NCI-H1436 (cell line): Measurements from ENCODE around the gene IL17C.

Experiments
- DNase-seq: peaks from one replicate; lab custom pipeline; 2025; lab: John Stamatoyannopoulos, UW

IL17C gene

GRCh38 chr16:88610080-88610479 lies 28.3 kb upstream of the IL17C start:
- no peak for DNase-seq

GRCh38 chr16:88610909-88611812 lies 27.2 kb upstream of the IL17C start:
- DNase-seq = no peak

DNA sequence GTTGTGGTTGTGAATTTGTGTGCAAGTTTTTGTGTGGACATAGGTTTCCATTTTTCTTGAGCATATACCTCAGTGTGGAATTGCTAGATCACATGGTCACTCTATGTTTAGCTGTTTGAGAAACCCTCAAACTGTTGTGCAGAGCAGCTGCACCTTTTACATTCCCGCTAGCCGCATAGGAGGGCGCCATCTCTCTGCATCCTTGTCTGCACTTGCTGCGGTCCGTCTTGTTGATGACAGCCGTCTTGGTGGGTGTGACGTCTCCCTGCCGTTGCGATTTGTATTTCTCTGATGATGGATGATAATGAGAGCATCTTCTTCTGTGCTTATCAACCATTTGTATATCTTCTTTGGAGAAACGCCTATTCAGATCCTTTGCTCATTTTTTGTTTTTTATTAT lies 25.1 kb upstream of the IL17C start:
- DNase-seq = no peak

DNA sequence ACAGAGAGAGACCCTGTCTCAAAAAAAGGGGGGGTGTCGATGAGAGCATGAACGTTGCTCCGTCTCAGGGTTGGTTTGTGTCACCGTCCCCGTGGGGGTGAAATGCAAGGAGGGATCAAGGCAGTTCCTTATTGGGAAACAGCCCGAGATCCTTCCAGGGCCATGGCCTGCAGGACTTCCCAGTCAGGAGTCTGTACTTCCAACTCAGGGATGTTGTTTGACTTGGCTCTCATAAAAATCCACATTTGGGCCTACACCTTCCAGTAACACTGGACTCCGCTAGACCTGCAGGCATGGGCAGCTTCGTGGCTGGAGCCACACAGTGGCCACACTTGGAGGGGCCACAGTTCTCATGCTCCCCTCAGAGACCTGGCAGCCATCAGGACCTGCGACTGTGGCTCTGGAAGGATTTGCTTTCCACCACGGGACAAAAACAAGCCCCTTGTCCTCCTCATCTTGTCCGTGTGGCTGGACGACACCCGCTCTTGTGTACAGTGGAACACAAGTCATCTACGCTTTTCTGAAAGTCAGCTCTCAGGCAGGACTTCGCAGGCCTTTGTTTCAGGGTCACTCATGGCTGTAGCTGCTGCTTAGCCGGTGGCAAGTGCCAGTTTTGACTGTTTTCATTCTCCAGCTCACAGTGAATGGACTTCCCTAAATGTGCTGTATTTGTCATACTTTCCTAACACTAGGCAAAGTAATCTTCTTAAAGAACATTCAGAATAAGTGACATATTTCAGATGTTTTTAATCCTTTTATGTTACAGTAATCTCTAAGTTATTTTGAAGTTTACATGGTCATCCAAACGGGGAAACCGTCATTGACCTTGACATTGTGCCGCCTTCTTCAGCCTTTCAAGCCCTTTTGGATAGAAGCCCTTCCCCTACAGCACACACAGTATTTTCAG lies 24.2 kb upstream of the IL17C start:
- DNase-seq = no peak

DNA sequence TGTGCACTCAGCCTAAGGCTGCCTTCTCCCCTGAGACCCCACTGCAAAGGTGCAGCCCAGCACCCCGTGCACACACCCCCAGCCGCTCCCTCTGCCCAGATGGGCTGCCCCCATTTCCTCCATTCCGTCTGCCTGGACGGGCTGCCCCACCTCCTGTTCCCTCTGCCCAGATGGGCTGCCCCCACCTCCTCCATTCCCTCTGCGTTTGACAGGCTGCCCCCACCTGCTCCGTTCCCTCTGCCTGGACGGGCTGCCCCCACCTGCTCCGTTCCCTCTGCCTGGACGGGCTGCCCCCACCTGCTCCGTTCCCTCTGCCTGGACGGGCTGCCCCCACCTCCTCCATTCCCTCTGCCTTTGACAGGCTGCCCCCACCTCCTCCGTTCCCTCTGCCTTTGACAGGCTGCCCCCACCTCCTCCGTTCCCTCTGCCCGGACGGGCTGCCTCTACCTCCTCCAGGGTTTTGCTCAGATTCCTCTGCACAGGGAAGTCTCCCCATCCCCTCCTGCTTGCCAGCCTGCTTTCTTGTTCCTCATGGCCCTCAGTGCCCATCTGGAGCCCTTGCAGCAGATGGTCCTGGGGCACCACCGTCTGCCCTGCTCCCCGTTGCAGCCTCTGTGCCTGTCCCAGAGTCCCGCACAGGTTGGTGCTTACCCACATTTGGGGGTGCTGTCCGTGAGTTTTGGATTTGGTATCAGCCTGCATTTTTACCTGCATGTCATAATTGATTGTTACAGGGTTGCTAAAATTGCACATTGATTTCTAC lies 23.4 kb upstream of the IL17C start:
- DNase-seq = no peak

DNA sequence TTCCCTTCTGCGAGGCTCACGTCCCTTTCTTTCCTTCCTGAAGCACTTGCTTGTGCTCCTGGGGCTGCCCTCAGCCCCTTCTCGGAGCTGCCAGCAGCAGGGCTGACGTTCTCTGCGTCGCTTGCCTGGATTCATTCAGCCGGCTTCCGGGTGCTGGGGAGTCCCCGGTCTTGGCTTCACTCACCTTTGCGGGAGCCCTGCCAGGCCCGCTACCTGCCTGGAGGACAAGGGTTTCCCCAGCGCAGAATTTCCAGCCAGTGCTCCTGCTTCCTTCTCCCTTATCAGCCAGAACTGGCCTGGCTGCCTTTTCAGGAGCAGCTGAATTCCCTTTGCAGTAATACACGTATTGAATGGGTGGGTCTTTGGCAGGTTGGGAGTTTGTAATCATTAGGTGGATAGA lies 22.1 kb upstream of the IL17C start:
- DNase-seq = no peak

DNA sequence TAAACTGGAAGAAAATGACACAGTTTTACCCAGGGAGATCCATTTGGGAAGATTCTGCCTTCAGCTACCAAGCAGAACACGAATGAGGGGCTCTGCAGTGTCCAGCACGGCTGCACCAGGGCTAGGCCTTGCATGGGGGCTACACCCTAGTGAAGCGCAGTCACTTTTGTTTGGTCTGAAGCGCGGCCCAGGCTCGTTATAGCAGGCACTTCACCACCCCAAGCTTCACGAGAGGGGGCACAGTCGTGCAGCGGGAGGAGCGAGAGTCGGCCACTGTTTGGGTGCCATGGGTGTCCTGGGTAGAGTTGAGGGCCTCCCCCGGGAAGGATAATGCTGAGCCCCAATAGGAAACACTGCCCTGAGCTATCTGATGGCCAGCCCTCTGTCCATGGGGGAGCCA lies 21.6 kb upstream of the IL17C start:
- no peak for DNase-seq

DNA sequence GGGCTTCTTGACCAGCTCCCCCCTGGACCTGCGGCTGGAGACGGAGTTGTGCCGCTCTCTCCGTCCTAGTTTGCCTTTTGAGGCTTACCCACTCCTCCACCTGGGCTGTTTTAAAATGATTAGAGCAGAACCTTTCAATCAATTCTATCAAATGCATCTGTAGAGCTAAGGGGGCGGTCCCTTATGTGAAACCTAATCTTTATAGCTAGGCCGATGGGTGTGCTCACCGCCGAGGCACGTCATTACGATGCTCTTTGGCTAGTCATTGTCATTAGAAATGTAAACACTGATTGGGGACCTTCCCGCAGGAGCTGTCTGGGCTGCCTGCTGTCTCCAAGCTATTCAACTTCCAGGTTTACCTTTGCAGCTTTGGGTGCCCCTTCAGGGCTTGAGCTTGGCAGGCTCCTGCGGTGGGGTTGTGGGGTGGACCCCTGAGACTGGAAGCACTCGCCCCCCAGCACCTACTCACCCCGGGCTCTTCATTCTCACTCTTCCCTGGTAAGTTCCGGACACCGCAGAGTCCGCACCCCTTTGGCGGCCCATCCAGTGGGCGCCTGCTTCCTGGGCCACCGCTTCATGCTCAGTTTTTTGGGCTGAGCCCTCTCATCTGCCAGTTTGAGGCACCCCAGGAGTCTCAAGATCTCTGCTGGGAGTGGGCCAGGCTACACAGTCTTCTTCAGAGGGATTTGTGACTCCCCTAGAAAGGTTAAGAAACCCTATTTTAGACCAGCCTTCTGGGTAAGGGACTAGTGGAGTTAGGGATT lies 20.9 kb upstream of the IL17C start:
- DNase-seq = peak; percentile 56

DNA sequence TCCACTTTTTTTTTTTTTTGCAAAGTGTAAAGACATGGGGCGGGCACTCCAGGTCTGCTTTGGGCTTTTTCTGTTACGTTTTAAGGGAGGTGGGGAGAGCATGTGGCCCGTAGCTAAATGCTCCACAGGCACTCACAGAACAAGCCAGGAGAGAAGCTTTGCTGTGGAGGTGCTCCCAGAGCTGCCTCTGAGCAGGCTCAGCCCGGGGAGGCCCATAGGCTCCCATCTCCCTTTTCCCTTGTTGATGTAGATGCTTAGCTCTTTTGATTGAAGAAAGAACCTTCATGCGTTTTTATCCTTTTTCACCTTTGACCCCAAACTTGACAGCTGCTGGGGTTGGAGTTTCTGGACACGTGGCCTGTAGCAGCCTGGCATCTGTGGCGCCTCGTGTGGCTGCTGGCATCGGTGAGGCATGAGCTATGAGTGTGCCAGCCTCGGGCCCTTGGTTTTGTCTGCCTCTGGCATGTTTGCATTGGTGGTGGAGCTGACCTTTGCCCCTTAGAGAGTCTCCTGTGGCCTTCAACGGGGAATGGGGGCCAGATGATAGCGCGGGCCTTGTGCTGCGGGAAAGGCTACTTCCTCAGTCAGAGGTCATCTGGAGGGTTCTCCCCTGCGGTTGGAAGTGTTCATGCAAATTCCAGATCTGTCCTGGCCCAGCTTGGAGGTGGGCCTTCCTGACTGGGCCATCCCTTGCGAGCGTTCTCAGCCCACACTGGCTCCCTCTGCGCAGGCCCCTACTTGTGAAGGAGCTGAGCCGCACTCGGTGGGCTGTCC lies 20.0 kb upstream of the IL17C start:
- DNase-seq = no peak

DNA sequence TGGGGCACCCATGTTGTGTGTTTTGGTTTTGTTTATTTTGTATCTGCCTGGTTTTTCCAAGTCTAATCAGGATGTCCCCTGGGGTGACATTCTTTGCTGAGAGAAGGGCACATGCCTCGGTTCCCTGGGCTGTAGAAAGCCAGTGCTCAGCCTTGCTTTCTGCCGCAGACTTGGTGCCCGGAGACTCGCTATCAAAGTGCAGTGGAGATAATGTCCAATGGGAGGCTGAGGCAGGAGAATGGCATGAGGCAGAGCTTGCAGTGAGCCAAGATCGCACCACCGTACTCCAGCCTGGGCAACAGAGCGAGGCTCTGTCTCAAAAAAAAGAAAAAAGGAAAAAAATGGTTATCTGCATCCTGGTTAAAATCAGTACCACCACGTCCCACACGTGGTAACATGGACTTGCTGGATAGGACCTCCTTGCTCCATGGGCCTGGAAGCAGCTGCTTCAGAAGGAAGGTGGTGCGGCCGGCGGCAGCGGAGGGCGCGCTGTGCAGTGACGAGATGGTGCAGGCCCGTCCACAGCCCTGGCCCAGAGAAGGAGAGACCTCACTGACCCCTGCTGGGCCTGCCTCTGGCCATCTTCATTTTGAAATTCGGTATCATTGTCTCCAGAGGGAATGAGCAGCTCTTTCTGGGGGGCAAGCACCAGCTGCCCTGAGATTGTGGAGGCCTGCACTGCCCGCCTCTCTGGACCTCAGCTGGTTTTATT lies 19.3 kb upstream of the IL17C start:
- no peak for DNase-seq

GRCh38 chr16:88619859-88620815 lies 18.2 kb upstream of the IL17C start:
- no peak for DNase-seq

GRCh38 chr16:88622125-88622524 lies 16.2 kb upstream of the IL17C start:
- no peak for DNase-seq

- DNase-seq = no peak
Observed at GRCh38 chr16:88622866-88623265, 15.5 kb upstream of the IL17C start.

DNA sequence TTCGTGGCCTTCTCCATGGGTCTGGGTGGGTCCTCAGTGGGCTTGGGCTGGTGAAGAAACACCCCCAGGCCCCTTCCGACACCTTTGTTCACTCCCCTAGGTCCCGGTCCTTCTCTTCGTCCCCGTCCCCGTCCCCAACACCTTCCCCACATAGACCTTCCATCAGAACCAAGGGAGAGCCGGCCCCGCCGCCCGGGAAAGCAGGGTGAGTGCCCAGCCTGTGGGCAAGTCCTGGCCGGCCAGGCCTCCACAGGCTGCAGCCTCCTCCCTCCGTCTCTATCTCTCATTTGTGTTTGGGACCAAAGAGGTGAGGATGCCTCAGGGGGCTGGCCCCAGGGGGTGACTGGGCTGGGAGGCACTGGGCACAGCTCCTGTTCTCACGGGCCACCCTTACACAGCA lies 14.5 kb upstream of the IL17C start:
- DNase-seq = no peak

- no peak for DNase-seq
Observed at GRCh38 chr16:88624481-88624880, 13.9 kb upstream of the IL17C start.

DNA sequence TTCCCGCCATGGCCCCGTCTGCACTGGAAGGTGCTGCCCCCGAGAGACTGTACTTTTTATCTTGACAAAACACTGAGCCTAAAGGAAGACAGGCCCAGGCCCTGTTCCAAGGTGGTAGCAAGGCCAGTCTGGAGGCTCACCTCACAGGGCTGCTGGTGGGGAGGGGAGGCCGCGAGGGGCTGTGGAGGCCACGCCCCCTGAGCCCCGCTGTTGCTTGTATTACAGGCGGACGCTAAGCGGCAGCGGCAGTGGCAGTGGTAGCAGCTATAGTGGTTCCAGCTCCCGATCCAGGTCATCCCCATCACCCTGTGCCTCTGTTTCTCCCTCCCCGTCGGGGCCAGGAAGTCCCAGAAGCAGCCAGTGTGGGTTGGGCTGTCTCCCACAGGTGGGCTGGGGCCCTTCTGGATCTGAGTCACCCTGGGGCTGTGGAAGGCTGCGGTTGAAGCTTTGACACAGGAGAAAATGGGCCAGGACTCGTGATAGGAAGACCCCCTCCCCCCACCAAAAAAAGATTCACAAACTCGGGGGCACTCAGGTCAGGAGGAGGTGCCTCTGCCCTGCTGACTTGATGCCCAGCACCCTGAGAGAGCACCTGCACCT lies 13.3 kb upstream of the IL17C start:
- DNase-seq = no peak

DNA sequence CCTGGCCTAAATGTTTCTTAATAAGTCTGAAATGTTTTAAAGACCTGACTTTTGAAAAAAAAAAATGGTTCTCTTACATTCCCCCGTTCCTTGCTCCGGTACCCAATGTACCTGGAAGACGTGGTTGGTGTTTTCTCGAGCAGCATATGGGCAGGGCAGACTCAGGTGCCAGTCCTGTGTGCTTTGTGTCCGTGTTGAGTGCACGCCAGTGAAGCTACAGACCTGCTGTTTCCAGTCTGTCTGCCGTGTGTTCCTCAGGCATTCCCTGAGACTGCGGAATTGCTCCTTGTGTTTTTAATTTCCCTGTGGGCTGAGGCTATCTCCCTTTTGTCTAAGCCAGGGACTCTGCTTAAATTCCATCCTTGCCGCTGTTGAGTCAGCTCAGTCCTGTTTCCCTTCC lies 11.7 kb upstream of the IL17C start:
- DNase-seq = no peak
